RPMI8226 (cell line): ENCODE results near the gene MITF.
A peak's percentile ranks its signal among the peaks of the same experiment; 100 is the strongest.

Source experiments
- DNase-seq: peaks from one replicate; pipeline ENCODE4 v3.0.0-alpha.2; 2015

MITF gene

DNA sequence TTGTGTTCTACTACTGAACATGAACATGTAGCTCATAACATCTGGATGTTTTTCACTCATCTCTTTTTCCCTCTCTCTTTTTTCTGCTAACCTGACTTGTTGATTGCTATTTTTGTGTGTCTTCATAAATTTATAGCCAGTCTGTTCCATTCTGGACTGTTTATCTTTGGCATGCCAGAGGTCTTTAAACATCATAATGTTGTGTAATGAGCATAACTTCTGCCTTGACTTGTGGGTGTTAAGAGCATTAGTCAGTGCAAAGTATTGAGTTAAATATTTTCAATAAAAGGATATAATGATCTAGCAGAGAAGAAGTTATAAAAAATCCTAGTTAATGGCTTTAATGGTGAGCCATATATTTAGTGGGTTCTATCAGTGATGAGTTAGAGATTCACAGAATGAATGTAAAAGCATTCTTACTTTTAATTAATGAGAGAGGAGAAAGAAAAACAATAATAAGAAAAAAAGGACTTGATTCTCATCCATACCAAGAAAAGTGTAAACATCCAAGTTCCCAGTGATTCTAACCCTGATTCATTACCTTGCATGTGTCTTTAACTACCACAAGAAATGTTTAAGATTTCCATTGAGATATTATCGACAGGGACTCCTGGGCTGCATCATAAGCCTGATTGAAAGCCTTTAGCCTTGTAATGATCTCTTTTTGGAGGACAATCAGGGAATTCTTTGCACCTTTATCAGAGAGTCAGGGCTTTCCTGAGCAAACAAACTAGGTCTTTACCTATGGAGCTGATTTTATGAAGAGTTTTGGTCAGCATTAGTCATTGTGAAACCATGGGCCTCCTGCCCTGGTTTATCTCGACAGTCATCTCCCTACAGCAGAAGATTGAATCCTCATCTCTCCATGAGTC, 22.9 kb downstream of the MITF start:
- DNase-seq = peak; percentile 35

DNA sequence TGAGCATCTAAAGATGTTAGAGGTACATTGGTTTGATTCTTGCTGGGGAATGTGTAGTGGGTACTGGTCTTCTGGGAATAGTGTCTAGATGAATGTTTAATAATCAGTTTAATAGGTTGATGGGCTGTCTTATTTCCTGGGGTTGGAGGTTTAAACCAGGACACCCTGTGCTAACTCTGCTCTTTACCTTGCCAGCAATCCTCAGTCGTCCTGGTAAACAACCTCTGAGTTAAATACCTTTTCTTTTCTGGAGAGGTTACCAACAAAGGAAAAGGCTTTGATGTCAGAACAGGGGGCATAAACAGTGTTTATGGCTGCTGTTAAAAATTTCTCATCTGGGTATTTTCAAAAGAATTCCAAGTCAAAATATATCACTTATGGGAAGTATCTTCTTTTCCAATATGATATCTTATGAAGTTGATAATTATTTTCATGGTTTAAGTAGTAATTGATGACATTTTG, 23.5 kb downstream of the MITF start:
- DNase-seq = no peak

GRCh38 chr3:69763458-69763857, 24.2 kb downstream of the MITF start:
- peak; percentile 28 for DNase-seq

DNA sequence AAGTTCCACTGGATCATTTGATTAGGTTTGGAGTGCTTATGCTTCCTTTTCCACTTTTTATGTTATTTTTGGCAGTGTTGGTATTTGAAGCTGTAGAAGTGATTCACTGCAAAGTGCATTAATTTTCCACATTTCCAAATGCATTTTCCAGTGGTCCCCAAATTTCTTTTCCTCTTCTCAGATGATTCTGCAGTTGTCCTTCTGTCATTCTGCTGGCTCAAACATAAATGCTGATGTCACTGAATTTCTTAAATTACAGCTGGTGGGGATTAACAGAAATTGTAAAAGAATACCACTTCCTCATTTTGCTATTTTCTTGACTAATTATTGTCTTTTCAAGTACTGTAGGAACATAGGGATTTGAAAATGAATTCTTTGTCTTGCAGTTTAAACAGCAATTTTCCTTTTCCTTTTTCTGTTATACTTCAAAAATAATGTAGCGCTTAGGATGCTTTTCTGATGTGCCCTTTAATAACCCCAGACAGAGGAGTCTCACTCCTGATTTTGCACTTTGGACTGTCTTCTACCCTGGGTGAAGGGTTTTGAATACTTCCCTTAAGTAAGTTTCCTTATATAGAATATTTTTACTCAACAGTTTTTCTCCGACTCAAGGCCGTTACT, 25.0 kb downstream of the MITF start:
- peak; percentile 66 for DNase-seq

DNA sequence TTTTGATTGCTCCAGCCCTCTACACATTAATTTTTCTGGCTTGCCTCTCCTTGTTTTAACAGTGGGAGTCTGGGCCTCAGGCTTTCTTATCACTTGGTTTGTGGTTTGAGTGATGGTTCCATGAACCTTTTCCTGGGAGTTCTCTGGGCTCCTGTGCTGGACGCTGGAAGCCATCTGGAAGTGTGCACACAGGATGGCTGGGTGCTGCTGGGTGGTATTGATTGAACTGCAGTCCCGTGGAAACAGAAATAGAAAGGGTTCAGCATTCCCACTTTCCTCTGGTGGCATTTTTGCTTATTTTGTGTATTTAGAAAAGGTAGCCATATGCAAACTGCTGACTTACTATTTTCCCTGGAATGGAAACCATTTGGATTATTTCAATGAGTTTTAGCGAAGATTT, 25.6 kb downstream of the MITF start:
- DNase-seq = peak; percentile 13

DNA sequence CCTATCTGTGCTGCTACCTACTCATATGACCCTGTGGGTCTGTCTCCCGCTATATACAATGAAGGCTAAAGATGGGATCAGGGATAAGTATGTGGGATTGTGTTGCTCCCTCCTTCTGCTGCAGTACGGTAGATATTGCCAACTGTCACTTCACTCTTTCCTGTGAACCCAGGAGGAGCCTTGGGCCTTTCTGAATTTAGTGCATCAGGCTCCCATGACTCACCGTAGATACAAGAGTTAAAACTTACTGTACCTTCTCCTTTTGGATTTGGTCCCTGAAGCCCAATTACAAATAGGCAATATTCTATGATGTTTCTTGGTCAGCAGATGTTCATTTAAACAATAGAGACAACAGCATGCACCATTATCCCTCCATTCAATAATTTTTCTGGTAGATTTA, 27.4 kb downstream of the MITF start:
- DNase-seq = no peak

GRCh38 chr3:69767571-69767970, 28.3 kb downstream of the MITF start:
- DNase-seq = no peak

GRCh38 chr3:69768438-69768837, 29.2 kb downstream of the MITF start:
- DNase-seq = no peak

DNA sequence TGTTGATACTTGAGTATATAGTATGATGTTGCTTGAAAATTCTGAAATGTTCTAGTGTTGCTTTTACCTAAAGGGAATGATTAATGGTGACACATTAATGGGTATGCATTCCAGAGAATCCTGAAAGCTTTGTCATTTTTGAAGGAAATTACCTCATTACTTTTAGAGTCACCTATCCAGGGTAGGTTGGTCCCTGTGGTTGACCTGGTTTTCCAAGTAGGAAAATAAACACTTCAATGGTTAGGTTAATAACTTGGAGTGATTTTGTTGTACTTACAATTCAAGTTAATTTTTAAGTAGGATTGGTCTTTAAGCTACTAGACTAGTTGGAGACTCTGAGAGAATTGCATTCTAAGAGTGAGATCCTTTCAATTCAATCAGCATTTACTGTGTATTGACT, 31.0 kb downstream of the MITF start:
- no peak for DNase-seq

DNA sequence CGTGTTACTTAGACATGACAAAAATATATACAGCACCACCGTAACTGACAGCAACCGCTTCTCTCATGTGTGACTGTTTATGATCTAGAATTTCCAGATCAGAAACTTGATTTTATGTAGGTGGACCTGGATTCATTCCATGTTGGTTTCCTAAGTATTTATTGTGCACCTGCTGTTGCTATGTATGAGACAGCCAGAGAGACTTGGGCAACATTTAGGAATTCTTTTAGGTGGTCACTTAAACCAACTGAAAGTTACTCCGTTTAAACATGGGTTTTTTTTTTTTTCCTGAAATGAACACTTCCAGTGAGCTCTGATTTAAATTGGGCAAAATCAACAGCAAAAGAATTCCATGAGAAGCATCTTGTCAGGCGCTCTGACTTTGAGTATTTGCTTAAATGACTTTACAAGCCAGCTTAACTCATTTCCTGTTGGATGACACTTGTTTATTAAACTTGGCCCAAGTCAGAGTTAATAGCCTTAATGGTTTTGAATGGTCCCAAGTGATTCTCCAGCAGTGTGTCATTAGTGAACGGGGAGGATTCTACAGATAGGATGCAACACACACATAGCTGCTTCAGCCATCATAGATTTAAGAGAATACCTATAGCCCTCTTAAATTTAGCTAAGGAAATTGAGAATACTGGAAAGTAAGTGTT, 31.8 kb downstream of the MITF start:
- DNase-seq = no peak

- DNase-seq = no peak
Observed at GRCh38 chr3:69772152-69772867, 33.0 kb downstream of the MITF start.

- DNase-seq = no peak
Observed at GRCh38 chr3:69774029-69774428, 34.8 kb downstream of the MITF start.

DNA sequence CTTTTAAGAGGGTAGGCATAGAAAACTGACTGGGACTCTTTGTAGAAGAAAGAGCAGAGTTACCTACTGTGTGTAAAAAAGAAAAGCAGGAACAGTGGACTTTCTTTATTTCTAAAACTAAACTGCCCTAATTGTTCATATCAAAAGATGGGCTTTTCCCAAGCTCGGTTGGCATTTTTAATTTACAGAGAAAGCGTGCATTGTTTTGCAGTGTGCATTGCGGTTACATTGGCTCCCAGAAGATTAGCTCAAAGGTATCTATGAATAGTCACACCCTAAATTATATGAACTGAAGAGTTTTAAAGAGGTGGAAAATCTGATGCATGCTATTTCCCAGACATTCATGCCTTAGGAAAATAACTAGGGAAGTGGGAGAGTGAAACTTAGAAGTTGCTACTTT, 36.5 kb downstream of the MITF start:
- DNase-seq = no peak

GRCh38 chr3:69776289-69776688, 37.0 kb downstream of the MITF start:
- DNase-seq = no peak

DNA sequence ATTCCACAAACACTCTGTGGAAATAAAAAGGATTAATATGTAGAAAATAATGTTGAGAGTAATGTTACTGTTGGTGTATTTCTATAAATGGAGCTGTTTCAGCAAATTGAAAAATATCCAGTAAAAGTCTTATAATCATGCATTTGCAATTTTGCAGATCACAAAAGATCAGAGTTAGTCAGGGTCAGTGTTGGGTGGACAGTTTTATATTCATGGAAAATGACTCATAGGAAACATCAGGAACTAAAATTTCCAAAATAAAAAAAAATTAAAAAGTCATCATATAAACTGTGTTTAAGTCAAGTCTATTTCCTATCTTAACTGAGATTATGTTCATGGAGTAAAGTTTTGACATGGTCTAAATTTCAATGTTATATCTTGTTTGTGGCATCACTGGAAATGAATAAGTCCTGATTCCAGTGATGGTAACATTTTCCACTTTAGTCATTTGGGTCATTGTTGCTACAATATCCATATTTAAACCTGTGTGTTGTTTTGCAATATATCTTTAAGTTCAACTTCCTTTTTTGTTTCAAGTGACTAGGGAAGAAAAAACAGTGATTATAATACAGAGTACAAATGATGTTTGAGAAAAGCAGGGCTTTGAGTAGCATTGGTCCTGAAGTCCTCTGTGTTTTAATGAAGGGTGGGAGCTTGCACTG, 37.8 kb downstream of the MITF start:
- DNase-seq = no peak

- DNase-seq = no peak
Observed at GRCh38 chr3:69777582-69777967, 38.3 kb downstream of the MITF start.

DNA sequence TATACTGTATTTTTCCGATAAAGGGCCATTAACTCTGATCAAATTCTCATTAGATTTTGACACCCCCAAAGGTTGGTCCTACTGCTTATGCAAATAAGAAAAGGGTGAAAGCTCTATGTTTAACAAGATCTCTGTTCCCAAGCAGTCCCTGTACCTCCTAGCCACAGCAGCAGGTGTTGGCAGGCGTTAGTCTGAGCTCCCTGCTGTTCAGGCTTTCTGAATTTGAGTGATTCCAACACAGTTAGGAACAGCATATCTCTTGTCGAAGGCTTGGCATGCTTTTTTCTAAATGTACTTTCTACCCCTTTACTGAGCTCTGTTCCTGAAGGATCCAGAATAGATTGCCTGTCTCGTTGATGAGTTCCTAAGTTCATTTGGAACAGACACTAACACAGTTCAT, 42.3 kb downstream of the MITF start:
- DNase-seq = no peak

DNA sequence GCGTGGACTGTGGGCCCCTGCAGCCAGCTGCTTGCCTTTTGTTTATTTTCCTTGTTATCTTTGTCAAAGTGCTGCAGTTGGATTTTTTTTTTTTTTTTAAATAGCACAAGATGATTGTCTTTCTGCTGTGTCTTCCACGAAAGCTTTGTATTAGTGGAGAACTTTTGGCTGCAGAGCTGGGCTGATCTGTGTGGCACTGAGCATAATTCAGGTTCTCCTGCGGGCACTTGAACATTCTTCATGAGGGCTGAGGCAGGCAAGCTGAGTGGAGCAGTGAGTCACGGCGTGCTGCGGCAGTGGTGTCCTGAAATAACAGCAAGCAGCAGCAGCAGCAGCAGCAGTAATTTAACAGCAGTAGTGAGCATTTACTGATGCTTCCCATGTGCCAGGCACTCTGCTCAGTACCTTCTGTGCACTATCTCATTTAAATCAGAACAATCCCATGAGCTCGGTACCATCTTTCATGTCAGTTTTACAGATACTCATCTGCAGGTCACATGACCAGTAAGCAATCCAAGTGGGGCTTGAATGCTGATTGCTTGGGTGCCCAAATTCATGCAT, 45.8 kb downstream of the MITF start:
- DNase-seq = no peak

- DNase-seq = no peak
Observed at GRCh38 chr3:69785769-69786320, 46.6 kb downstream of the MITF start.

DNA sequence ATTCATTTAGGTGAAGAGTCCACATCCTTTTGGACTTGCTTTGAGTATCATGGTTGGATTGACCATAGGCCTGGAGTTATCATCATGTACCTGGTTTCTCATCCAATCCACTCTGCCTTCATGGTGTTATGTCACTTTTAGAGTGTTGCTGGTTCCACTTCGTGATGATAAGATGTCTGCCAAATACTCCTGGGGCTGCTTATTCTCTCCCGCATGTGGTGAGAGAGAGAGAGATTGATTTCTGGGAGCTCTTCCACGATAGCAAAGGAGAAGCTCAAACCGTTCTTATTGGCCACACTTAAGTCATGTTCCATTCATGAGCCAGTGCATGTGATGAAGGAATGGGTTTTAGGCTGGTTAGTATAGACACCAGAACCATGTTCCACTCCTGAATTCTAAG, 47.6 kb downstream of the MITF start:
- DNase-seq = no peak

- peak; percentile 17 for DNase-seq
Observed at GRCh38 chr3:69787436-69788168, 48.3 kb downstream of the MITF start.
